Lung (tissue), 12 donors: ENCODE data around the gene CDH24. TPM values are rescaled to one million over a fixed set of nuclear protein-coding genes. Genes with fewer than 3 reads are reported as not detected.

ENCODE experiments used
- ATAC-seq: fragments of 200-7000 bp; cut with Tn5 transposase; one replicate; pipeline ENCODE4 v1.9.1; 2020; ENCODE audit warnings: moderate number of reproducible peaks; ENCODE audit not compliant: insufficient read depth, low FRiP score
- DNase-seq, 3 donors: peaks; one replicate each; pipeline ENCODE4 v3.0.0-alpha.2; 2013 to 2017
- H3K27ac ChIP-seq, 2 donors: one replicate each; pipeline ENCODE4 v1.5.1; 2013; ENCODE audit warnings: mild to moderate bottlenecking in 2 of 2, moderate library complexity in 2 of 2, control low read depth in 1 of 2, inconsistent platforms in 1 of 2, low read depth in 1 of 2, low read length in 1 of 2
- H3K27me3 ChIP-seq, 3 donors: one replicate each; pipeline ENCODE4 v1.5.1; 2013; ENCODE audit warnings: low read length in 2 of 3; ENCODE audit not compliant: control insufficient read depth in 3 of 3, insufficient read depth in 3 of 3
- H3K36me3 ChIP-seq, 4 donors: one replicate each; pipeline ENCODE4 v1.5.1; 2013; ENCODE audit warnings: low read length in 4 of 4, mild to moderate bottlenecking in 1 of 4, moderate library complexity in 1 of 4; ENCODE audit not compliant: control insufficient read depth in 4 of 4, insufficient read depth in 4 of 4
- H3K4me1 ChIP-seq, 5 donors: one replicate each; pipeline ENCODE4 v1.5.1; 2013; ENCODE audit warnings: low read length in 5 of 5, mild to moderate bottlenecking in 2 of 5, moderate library complexity in 1 of 5; ENCODE audit not compliant: control insufficient read depth in 5 of 5, insufficient read depth in 5 of 5
- H3K4me3 ChIP-seq: one replicate; pipeline ENCODE4 v1.5.1; 2013; ENCODE audit warnings: mild to moderate bottlenecking, control low read depth, moderate library complexity
- H3K9ac ChIP-seq, 2 donors: one replicate each; pipeline ENCODE4 v1.5.1; 2013; ENCODE audit warnings: low read length in 2 of 2, control low read depth in 1 of 2; ENCODE audit not compliant: insufficient read depth in 1 of 2
- H3K9me3 ChIP-seq, 4 donors: one replicate each; pipeline ENCODE4 v1.5.1; 2013; ENCODE audit warnings: low read length in 3 of 4, mild to moderate bottlenecking in 1 of 4, moderate library complexity in 1 of 4; ENCODE audit not compliant: control insufficient read depth in 4 of 4, insufficient read depth in 3 of 4
- CTCF ChIP-seq: IDR thresholded peaks from 2 replicates; pipeline ENCODE4 v1.5.1; 2012; ENCODE audit warnings: mild to moderate bottlenecking; ENCODE audit errors: control extremely low read depth, extremely low read depth
- WGBS, 2 donors: extraction: QIAGEN DNeasy Blood & Tissue Kit; methylation state at CpG; one replicate each; pipeline ENCODE4 v1.1.7; 2013; 5-methylcytosine and 5-hydroxymethylcytosine counted together
- polyA plus RNA-seq, 2 donors: library from polyadenylated mRNA; stranded (reverse); fragments of 200-250 nt; gene quantifications; one replicate each; pipeline ENCODE4 v1.2.1, GENCODE V29; 2013
- total RNA-seq, 2 donors: library from RNA; depleted of rRNA in 1 of 2; stranded (reverse); fragments of >200 nt in 1 of 2; gene quantifications; one replicate each; pipeline ENCODE4 v1.2.1, GENCODE V29; 2014 to 2021
- donor health status: control.
- donor health status: control.
- donor health status: Bipolar disorder and iron deficiency.
- donor health status: healthy.
- donor health status: DM: yes; HTN: yes; CAD: no.

The CDH24 gene
- total and polyA plus RNA-seq, 4 donors: 2.0 to 4.8 (median 4.4) TPM

GRCh38 chr14:23099212-23099861 lies 42.0 kb upstream of the CDH24 start:
- no peak for TF ChIP-seq CTCF
- peak overlapping the region in 1 of 2 donors; percentile 71 for H3K27ac ChIP-seq

GRCh38 chr14:23097786-23098185 lies 40.5 kb upstream of the CDH24 start:
- DNase-seq (no peak), ATAC-seq (no peak)
- WGBS, 2 donors: 82 to 91% methylated on average over 7 of the region's 7 CpGs
- H3K4me1 ChIP-seq: peaks cover 0 to 23% (median 9%) of the 10 kb centered on the region in 5 donors
- peaks cover 8 to 19% (median 14%) of the 10 kb centered on the region in 4 donors for H3K36me3 ChIP-seq
- TF ChIP-seq CTCF: no peak
- H3K9me3 ChIP-seq: no peaks in the 10 kb centered on the region
- H3K4me3 ChIP-seq: no peak overlapping the region
- H3K27me3 ChIP-seq: no peaks in the 10 kb centered on the region
- peak overlapping the region in 1 of 2 donors; percentile 17 for H3K27ac ChIP-seq
- H3K9ac ChIP-seq: no peak overlapping the region

More at GRCh38 chr14:23099212-23099861, 42.0 kb upstream of the CDH24 start:
- DNase-seq (no peak), ATAC-seq (no peak)
- Histone ChIP-seq H3K36me3 (peaks cover 5 to 18% (median 14%) of the 10 kb centered on the region in 4 donors), H3K27me3 (no peaks in the 10 kb centered on the region), H3K9me3 (no peaks in the 10 kb centered on the region), H3K4me3 (no peak overlapping the region), H3K9ac (no peak overlapping the region), H3K4me1 (peaks cover 0 to 13% (median 0%) of the 10 kb centered on the region in 5 donors)
- WGBS, 2 donors: 72 to 84% methylated on average over 10 of the region's 10 CpGs

- peaks cover 10 to 25% (median 19%) of the 10 kb centered on the region in 4 donors for H3K36me3 ChIP-seq
- H3K9ac ChIP-seq: peak within 1 kb of the TSS; percentile 92 to 96
- peak; percentile 96 for ATAC-seq
- peaks cover 0 to 23% (median 10%) of the 10 kb centered on the region in 5 donors for H3K4me1 ChIP-seq
- peak; percentile 100 for DNase-seq
- peak within 1 kb of the TSS; percentile 97 to 98 for H3K27ac ChIP-seq
- TF ChIP-seq CTCF: no peak
- no peaks in the 10 kb centered on the region for H3K27me3 ChIP-seq
- peak within 1 kb of the TSS; percentile 74 for H3K4me3 ChIP-seq
- WGBS, 2 donors: 0 to 1% methylated on average over 46 of the region's 46 CpGs
- no peaks in the 10 kb centered on the region for H3K9me3 ChIP-seq
Measured at GRCh38 chr14:23095196-23096108, 38.1 kb upstream of the CDH24 start, which contains the start of gene C14orf119. C14orf119 (plus strand) TSS chr14:23095505; CDS start chr14:23097659, 2,154 bp downstream.
